Mesenchymal stem cell (in vitro differentiated cells and primary cell): ENCODE data around the gene FNDC11.

Experiments
- DNase-seq: peaks from one replicate; pipeline ENCODE4 v3.0.0-alpha.2; 2013
- H2AFZ ChIP-seq: one replicate; pipeline ENCODE4 v1.6.1; 2013; ENCODE audit warnings: low read depth, mild to moderate bottlenecking, control low read depth, inconsistent platforms, low read length, moderate library complexity
- H2AK5ac ChIP-seq: 2 replicates; pipeline ENCODE4 v1.6.1; 2013; ENCODE audit warnings: low read length, moderate library complexity, mild to moderate bottlenecking, inconsistent platforms; ENCODE audit not compliant: severe bottlenecking
- H2BK120ac ChIP-seq: one replicate; pipeline ENCODE4 v1.6.1; 2013; ENCODE audit warnings: low read depth, mild to moderate bottlenecking, inconsistent platforms, low read length, moderate library complexity
- H2BK12ac ChIP-seq, 2 experiments: one replicate each; pipeline ENCODE4 v1.6.1; 2013; ENCODE audit warnings: inconsistent platforms in 2 of 2, low read length in 2 of 2, mild to moderate bottlenecking in 2 of 2, moderate library complexity in 2 of 2, control low read depth in 1 of 2
- H2BK15ac ChIP-seq: one replicate; pipeline ENCODE4 v1.6.1; 2013; ENCODE audit warnings: mild to moderate bottlenecking, low read depth, inconsistent platforms; ENCODE audit not compliant: poor library complexity, severe bottlenecking
- H2BK5ac ChIP-seq: 2 replicates; pipeline ENCODE4 v1.6.1; 2013; ENCODE audit warnings: low read depth, mild to moderate bottlenecking, low read length, control low read depth, inconsistent platforms; ENCODE audit not compliant: poor library complexity, severe bottlenecking
- H3K14ac ChIP-seq, 2 experiments: one replicate each; pipeline ENCODE4 v1.6.1; 2013; ENCODE audit warnings: inconsistent platforms in 2 of 2, low read length in 2 of 2, control low read depth in 1 of 2, mild to moderate bottlenecking in 1 of 2, moderate library complexity in 1 of 2
- H3K18ac ChIP-seq, 2 experiments: one replicate each; pipeline ENCODE4 v1.6.1; 2013; ENCODE audit warnings: inconsistent platforms in 2 of 2, low read length in 2 of 2, control low read depth in 1 of 2, low read depth in 1 of 2, mild to moderate bottlenecking in 1 of 2
- H3K23ac ChIP-seq, 2 experiments: one replicate each; pipeline ENCODE4 v1.6.1; 2013; ENCODE audit warnings: inconsistent platforms in 2 of 2, low read length in 2 of 2, mild to moderate bottlenecking in 2 of 2, moderate library complexity in 2 of 2, control low read depth in 1 of 2
- H3K27ac ChIP-seq: 2 replicates; pipeline ENCODE4 v1.5.1; 2013; ENCODE audit warnings: mild to moderate bottlenecking, moderate library complexity, low read length, control low read depth, inconsistent platforms; ENCODE audit not compliant: poor library complexity, severe bottlenecking
- H3K27me3 ChIP-seq, 2 experiments: 2 replicates each; pipeline versions ENCODE4 v1.6.1 to v1.7.0; 2013; ENCODE audit warnings: low read length in 2 of 2, mild to moderate bottlenecking in 2 of 2, moderate library complexity in 2 of 2, control low read depth in 1 of 2, inconsistent platforms in 1 of 2; ENCODE audit not compliant: control insufficient read depth in 1 of 2, insufficient read depth in 1 of 2
- H3K36me3 ChIP-seq, 2 experiments: 2 replicates each; pipeline versions ENCODE4 v1.6.1 to v1.7.0; 2013; ENCODE audit warnings: low read length in 2 of 2, control low read depth in 1 of 2, inconsistent platforms in 1 of 2, low read depth in 1 of 2, mild to moderate bottlenecking in 1 of 2; ENCODE audit not compliant: insufficient read depth in 2 of 2, control insufficient read depth in 1 of 2
- H3K4ac ChIP-seq, 2 experiments: one replicate each; pipeline ENCODE4 v1.6.1; 2013; ENCODE audit warnings: inconsistent platforms in 2 of 2, low read length in 2 of 2, mild to moderate bottlenecking in 2 of 2, moderate library complexity in 2 of 2, control low read depth in 1 of 2, low read depth in 1 of 2
- H3K4me1 ChIP-seq: 2 replicates; pipeline ENCODE4 v1.6.1; 2013; ENCODE audit warnings: low read depth, low read length, control low read depth; ENCODE audit not compliant: control insufficient read depth, insufficient read depth
- H3K4me2 ChIP-seq: 2 replicates; pipeline ENCODE4 v1.6.1; 2013; ENCODE audit warnings: low read length, mild to moderate bottlenecking, inconsistent platforms; ENCODE audit not compliant: poor library complexity, severe bottlenecking
- H3K4me3 ChIP-seq, 2 experiments: 2 replicates each; pipeline versions ENCODE4 v1.5.1 to v1.7.0; 2013; ENCODE audit warnings: low read length in 2 of 2, mild to moderate bottlenecking in 2 of 2, control low read depth in 1 of 2, low read depth in 1 of 2; ENCODE audit not compliant: insufficient read depth in 1 of 2
- H3K79me1 ChIP-seq: replicated peaks from 2 replicates; pipeline ENCODE4 v1.6.1; 2013; ENCODE audit warnings: mild to moderate bottlenecking, control low read depth, low read length, inconsistent platforms; ENCODE audit not compliant: poor library complexity, severe bottlenecking
- H3K9ac ChIP-seq: 2 replicates; pipeline ENCODE4 v1.7.0; 2013; ENCODE audit warnings: mild to moderate bottlenecking, low read length, moderate library complexity
- H3K9me3 ChIP-seq: 2 replicates; pipeline ENCODE4 v1.7.0; 2013; ENCODE audit warnings: mild to moderate bottlenecking, low read length; ENCODE audit not compliant: control insufficient read depth
- H4K8ac ChIP-seq: one replicate; pipeline ENCODE4 v1.6.1; 2013; ENCODE audit warnings: inconsistent platforms, mild to moderate bottlenecking, low read length, moderate library complexity
- H4K91ac ChIP-seq: one replicate; pipeline ENCODE4 v1.6.1; 2013; ENCODE audit warnings: mild to moderate bottlenecking, low read length, inconsistent platforms
- WGBS: methylation state at CpG from one replicate; pipeline ENCODE4 v1.1.7; 2013; ENCODE audit warnings: mixed read lengths; 5-methylcytosine and 5-hydroxymethylcytosine counted together

The FNDC11 gene

DNA sequence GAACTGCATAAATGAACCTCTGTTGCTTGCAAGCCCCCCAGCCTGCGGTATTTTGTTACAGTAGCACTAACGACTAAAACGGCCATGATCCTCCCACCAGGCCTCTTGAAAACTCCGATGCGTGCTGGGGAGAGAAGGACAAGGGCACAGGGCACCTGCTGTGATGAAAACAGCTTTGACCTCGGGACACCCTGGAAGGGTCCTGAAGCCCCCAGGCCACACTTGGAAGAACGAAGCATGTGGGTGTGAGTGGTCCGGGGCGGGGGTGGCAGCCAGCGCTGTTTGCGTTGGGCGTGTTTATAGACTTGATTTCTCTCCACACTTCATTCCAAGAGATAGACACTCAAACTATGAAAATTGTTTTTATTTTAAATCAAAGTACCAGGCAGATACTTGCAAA lies 33.3 kb downstream of the FNDC11 start:
- Histone ChIP-seq H3K9ac (no peak overlapping the region), H2AFZ (no peak overlapping the region), H4K8ac (no peak overlapping the region), H3K9me3 (no peaks in the 10 kb centered on the region), H3K18ac (no peak overlapping the region), H2BK5ac (no peak overlapping the region), H4K91ac (no peak overlapping the region), H3K14ac (no peak overlapping the region), H2BK15ac (peak overlapping the region; percentile 36), H2AK5ac (no peak overlapping the region), H3K4me3 (no peak overlapping the region), H3K4ac (no peak overlapping the region), H3K27ac (no peak overlapping the region), H3K79me1 (peaks cover 3% of the 10 kb centered on the region), H3K4me2 (no peak overlapping the region), H3K27me3 (peaks cover 0 to 10% of the 10 kb centered on the region in 2 experiments), H2BK120ac (no peak overlapping the region), H3K23ac (no peak overlapping the region), H3K36me3 (peaks cover 21 to 54% of the 10 kb centered on the region in 2 experiments), H3K4me1 (peaks cover 4% of the 10 kb centered on the region), H2BK12ac (no peak overlapping the region)
- DNase-seq: no peak
- WGBS: 94% methylated on average over 12 of the region's 12 CpGs

DNA sequence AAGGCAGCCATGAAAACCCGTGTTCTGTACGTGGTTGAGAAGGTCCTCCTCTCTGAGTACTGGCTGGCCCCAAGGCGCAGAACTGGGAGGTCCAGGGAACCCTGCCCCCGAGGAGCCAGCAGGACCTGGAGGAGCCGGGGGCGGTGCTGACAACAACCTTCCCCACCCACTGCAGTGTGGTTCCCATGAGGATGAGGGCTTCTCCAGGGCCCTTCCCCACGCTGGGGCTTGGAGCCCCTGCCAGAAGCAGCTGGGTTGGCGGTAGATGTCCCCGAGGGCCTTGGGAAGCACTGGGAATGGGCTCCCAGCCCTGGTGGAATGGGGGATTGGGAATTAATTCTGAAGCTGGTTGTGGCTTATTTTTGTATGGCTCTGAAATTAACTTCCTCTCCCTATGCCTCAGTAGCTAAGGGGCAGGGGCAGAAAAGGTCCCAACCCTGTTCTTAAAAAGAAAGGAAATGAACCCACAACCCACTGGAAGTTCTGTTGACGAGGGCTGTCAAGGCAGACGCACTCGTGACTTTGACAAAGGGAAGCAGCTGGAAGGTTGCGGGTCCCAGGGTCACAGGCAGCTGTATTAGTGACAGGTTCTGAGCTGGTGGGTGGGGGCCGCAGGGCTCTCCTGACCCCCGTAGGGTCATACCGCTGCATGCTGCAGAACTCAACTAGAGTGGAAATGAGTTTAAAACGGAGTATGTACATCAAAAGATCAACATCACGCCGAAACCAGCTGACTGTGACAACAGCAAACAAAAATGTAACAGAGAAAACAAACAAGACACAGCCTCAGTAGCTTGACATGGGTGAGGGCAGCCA lies 34.0 kb downstream of the FNDC11 start:
- Histone ChIP-seq H3K36me3 (peaks cover 24 to 61% of the 10 kb centered on the region in 2 experiments), H3K27ac (no peak overlapping the region), H4K91ac (no peak overlapping the region), H2BK12ac (no peak overlapping the region), H4K8ac (no peak overlapping the region), H3K4me1 (peaks cover 3% of the 10 kb centered on the region), H3K23ac (no peak overlapping the region), H3K18ac (no peak overlapping the region), H3K4me2 (no peak overlapping the region), H2AFZ (peak overlapping the region; percentile 18), H3K9ac (no peak overlapping the region), H3K4me3 (no peak overlapping the region), H2BK120ac (no peak overlapping the region), H2BK15ac (no peak overlapping the region), H2BK5ac (no peak overlapping the region), H3K14ac (no peak overlapping the region), H2AK5ac (no peak overlapping the region), H3K27me3 (peaks cover 0 to 10% of the 10 kb centered on the region in 2 experiments), H3K9me3 (no peaks in the 10 kb centered on the region), H3K4ac (no peak overlapping the region), H3K79me1 (peaks cover 3% of the 10 kb centered on the region)
- 87% methylated on average over 19 of the region's 19 CpGs for WGBS
- DNase-seq: no peak

DNA sequence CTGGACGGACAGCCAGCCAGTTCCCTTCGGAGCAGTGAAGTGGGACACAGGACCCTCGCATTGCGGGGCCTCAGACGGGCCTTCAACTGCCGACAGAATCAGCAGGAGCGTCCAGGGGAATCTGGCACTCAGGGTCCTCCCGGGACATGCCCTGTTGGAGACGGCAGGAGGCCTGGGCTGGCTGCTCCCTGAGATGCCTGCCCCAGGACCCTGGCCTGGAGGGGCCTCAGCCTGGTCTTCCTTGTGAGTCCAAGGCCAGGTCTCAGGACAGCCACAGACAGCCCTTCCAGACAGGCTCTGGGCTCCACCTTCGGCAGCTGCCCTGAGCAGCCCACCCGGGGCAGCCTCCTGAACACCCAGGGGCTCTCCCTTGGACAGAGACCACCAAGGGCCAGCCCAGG lies 34.7 kb downstream of the FNDC11 start:
- no peaks in the 10 kb centered on the region for H3K9me3 ChIP-seq
- H2AK5ac ChIP-seq: no peak overlapping the region
- H3K23ac ChIP-seq: no peak overlapping the region
- peaks cover 0 to 10% of the 10 kb centered on the region in 2 experiments for H3K27me3 ChIP-seq
- H2BK15ac ChIP-seq: no peak overlapping the region
- peak overlapping the region; percentile 18 for H2AFZ ChIP-seq
- no peak overlapping the region for H3K27ac ChIP-seq
- 94% methylated on average over 11 of the region's 11 CpGs for WGBS
- no peak overlapping the region for H4K91ac ChIP-seq
- H4K8ac ChIP-seq: no peak overlapping the region
- no peak overlapping the region for H3K4ac ChIP-seq
- H3K9ac ChIP-seq: no peak overlapping the region
- DNase-seq: no peak
- no peak overlapping the region for H2BK120ac ChIP-seq
- H3K4me3 ChIP-seq: no peak overlapping the region
- H3K4me2 ChIP-seq: no peak overlapping the region
- peaks cover 28 to 66% of the 10 kb centered on the region in 2 experiments for H3K36me3 ChIP-seq
- H2BK5ac ChIP-seq: no peak overlapping the region
- peaks cover 2% of the 10 kb centered on the region for H3K4me1 ChIP-seq
- H2BK12ac ChIP-seq: no peak overlapping the region
- H3K18ac ChIP-seq: no peak overlapping the region
- peaks cover 3% of the 10 kb centered on the region for H3K79me1 ChIP-seq
- H3K14ac ChIP-seq: no peak overlapping the region

GRCh38 chr20:63589261-63590217 lies 35.6 kb downstream of the FNDC11 start:
- H3K27ac ChIP-seq: no peak overlapping the region
- peaks cover 3% of the 10 kb centered on the region for H3K79me1 ChIP-seq
- no peak overlapping the region for H3K4me3 ChIP-seq
- no peak overlapping the region for H4K91ac ChIP-seq
- H2BK120ac ChIP-seq: no peak overlapping the region
- H3K4me2 ChIP-seq: no peak overlapping the region
- peaks cover 6% of the 10 kb centered on the region for H3K4me1 ChIP-seq
- no peak for DNase-seq
- no peak overlapping the region for H2BK12ac ChIP-seq
- no peak overlapping the region for H3K4ac ChIP-seq
- H3K9me3 ChIP-seq: no peaks in the 10 kb centered on the region
- no peak overlapping the region for H2BK5ac ChIP-seq
- peaks cover 28 to 74% of the 10 kb centered on the region in 2 experiments for H3K36me3 ChIP-seq
- H2AK5ac ChIP-seq: no peak overlapping the region
- 96% methylated on average over 37 of the region's 38 CpGs for WGBS
- no peak overlapping the region for H2BK15ac ChIP-seq
- H3K14ac ChIP-seq: no peak overlapping the region
- H3K9ac ChIP-seq: no peak overlapping the region
- H3K27me3 ChIP-seq: peaks cover 0 to 10% of the 10 kb centered on the region in 2 experiments
- no peak overlapping the region for H4K8ac ChIP-seq
- H2AFZ ChIP-seq: no peak overlapping the region
- H3K23ac ChIP-seq: no peak overlapping the region
- H3K18ac ChIP-seq: no peak overlapping the region
